Activated T-helper 2 cell treated with anti-CD3 and anti-CD28 coated beads, Interferon-gamma antibody, Interleukin-2, Interleukin-4, amounts not matched to agents 10 μg/mL and 5 μg/mL and 100 μg/mL, durations not matched to agents 14 hours and 24 hours and 36 hours (primary cell): ENCODE data around the gene PXDN. TPM values are rescaled to one million over a fixed set of nuclear protein-coding genes. Genes with fewer than 3 reads are reported as not detected.

Experiments
- DNase-seq: peaks from one replicate; pipeline ENCODE4 v3.0.0; 2021; ENCODE audit warnings: low spot score
- H3K27ac Mint-ChIP-seq: one replicate; pipeline ENCODE4 v1.8.0; 2021; ENCODE audit warnings: mixed read lengths
- H3K27me3 Mint-ChIP-seq: one replicate; pipeline ENCODE4 v1.8.0; 2021; ENCODE audit warnings: low read depth, mixed read lengths
- H3K36me3 Mint-ChIP-seq: one replicate; pipeline ENCODE4 v1.8.0; 2021; ENCODE audit warnings: low read depth, mixed read lengths
- H3K4me1 Mint-ChIP-seq: one replicate; pipeline ENCODE4 v1.8.0; 2021; ENCODE audit warnings: low read depth, mixed read lengths
- H3K4me3 Mint-ChIP-seq: one replicate; pipeline ENCODE4 v1.8.0; 2021; ENCODE audit warnings: low read depth, mild to moderate bottlenecking, moderate library complexity, mixed read lengths
- H3K9me3 Mint-ChIP-seq: one replicate; pipeline ENCODE4 v1.8.0; 2021; ENCODE audit warnings: mixed read lengths
- intact Hi-C: fragments of 100-400 bp; cut with micrococcal nuclease; formaldehyde crosslinking; loops from one replicate; pipeline ENCODE4 v1.15.1; 2023
- total RNA-seq: library from RNA; stranded (reverse); gene quantifications from 2 replicates; pipeline ENCODE4 v1.2.3, GENCODE V29; 2022

The PXDN gene
- total RNA-seq, 1 donor from 2014 or later, result 2.0 TPM

GRCh38 chr2:1678609-1679008, 65.7 kb downstream of the PXDN start:
- Mint-ChIP-seq H3K36me3 (no peaks in the 10 kb centered on the region), H3K27ac (no peak overlapping the region), H3K4me3 (no peak overlapping the region), H3K9me3 (no peaks in the 10 kb centered on the region), H3K27me3 (no peaks in the 10 kb centered on the region), H3K4me1 (no peaks in the 10 kb centered on the region)
- intact Hi-C loops, result no loop called here
- no peak for DNase-seq

- Mint-ChIP-seq H3K36me3 (no peaks in the 10 kb centered on the region), H3K9me3 (no peaks in the 10 kb centered on the region), H3K4me3 (no peak overlapping the region), H3K27ac (no peak overlapping the region), H3K27me3 (no peaks in the 10 kb centered on the region), H3K4me1 (no peaks in the 10 kb centered on the region)
- intact Hi-C loops, result no loop called here
- no peak for DNase-seq
Observed at GRCh38 chr2:1677821-1678165, 66.5 kb downstream of the PXDN start.

- H3K36me3 Mint-ChIP-seq, result no peaks in the 10 kb centered on the region
- H3K4me3 Mint-ChIP-seq, result no peak overlapping the region
- intact Hi-C loops, result no loop called here
- no peak for DNase-seq
- H3K4me1 Mint-ChIP-seq, result no peaks in the 10 kb centered on the region
- no peaks in the 10 kb centered on the region for H3K9me3 Mint-ChIP-seq
- no peaks in the 10 kb centered on the region for H3K27me3 Mint-ChIP-seq
- H3K27ac Mint-ChIP-seq, result no peak overlapping the region
Observed at GRCh38 chr2:1676913-1677820, 67.1 kb downstream of the PXDN start.

GRCh38 chr2:1676091-1676912, 68.0 kb downstream of the PXDN start:
- intact Hi-C loops, result no loop called here
- Mint-ChIP-seq H3K36me3 (no peaks in the 10 kb centered on the region), H3K4me3 (no peak overlapping the region), H3K27ac (no peak overlapping the region), H3K27me3 (no peaks in the 10 kb centered on the region), H3K4me1 (no peaks in the 10 kb centered on the region), H3K9me3 (no peaks in the 10 kb centered on the region)
- DNase-seq, result no peak

GRCh38 chr2:1675633-1676032, 68.7 kb downstream of the PXDN start:
- Mint-ChIP-seq H3K27me3 (no peaks in the 10 kb centered on the region), H3K36me3 (no peaks in the 10 kb centered on the region), H3K9me3 (no peaks in the 10 kb centered on the region), H3K4me3 (no peak overlapping the region), H3K27ac (no peak overlapping the region), H3K4me1 (no peaks in the 10 kb centered on the region)
- no peak for DNase-seq
- intact Hi-C loops, result no loop called here

DNA sequence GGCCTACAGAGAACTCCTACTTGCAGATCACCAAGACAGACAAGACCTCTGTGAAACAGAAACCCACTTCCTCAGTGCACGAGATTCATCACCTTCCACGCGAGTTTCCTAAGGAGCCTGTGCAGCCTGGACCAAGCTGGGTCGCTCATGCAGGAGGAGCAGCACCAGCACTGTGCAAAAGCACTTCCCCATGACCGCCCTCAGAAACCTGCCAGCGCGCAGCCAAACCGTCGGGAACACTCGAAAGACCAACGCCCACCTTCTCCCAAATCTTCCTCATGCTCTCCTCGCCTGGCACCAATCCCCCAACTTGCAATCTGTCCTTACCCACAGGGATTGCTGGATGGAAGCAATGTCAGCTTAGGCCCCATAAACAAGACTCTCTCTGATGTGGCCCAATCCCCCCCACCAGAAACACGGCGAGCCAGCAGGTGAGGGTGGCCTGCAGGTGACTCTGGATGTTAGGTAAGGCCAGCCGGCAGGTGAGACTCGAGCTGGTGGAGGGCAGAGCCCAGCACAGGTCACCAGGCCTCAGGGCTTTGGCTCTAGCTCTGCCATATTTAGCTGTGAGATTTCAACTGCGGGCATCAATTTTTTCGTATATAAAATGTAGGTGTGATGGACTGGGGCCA, 69.4 kb downstream of the PXDN start:
- H3K27me3 Mint-ChIP-seq, result no peaks in the 10 kb centered on the region
- H3K27ac Mint-ChIP-seq, result no peak overlapping the region
- H3K4me1 Mint-ChIP-seq, result no peaks in the 10 kb centered on the region
- H3K4me3 Mint-ChIP-seq, result no peak overlapping the region
- DNase-seq, result no peak
- H3K9me3 Mint-ChIP-seq, result no peaks in the 10 kb centered on the region
- intact Hi-C loops, result no loop called here
- no peaks in the 10 kb centered on the region for H3K36me3 Mint-ChIP-seq

DNA sequence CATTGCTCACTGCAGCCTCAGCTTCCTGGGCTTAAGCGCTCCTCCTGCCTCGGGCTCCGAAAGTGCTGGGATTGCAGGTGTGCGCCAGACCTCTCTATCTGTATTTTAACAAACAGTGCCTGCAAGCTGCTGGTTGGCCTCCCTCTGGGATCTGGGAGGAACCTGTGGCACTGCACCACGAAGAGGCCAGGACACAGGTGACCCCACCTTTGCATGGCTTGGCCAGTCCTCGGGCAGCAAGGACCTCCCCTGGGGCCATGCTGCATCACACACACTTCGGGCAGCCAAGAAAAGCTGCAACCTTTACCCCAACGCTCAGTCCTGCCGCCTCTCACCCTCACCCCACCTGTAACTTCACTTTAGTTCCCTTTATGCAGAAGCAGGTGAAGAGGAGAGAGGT, 70.0 kb downstream of the PXDN start:
- no peaks in the 10 kb centered on the region for H3K9me3 Mint-ChIP-seq
- H3K27ac Mint-ChIP-seq, result no peak overlapping the region
- no peak overlapping the region for H3K4me3 Mint-ChIP-seq
- H3K27me3 Mint-ChIP-seq, result no peaks in the 10 kb centered on the region
- no peaks in the 10 kb centered on the region for H3K4me1 Mint-ChIP-seq
- DNase-seq, result no peak
- H3K36me3 Mint-ChIP-seq, result no peaks in the 10 kb centered on the region
- intact Hi-C loops, result no loop called here

DNA sequence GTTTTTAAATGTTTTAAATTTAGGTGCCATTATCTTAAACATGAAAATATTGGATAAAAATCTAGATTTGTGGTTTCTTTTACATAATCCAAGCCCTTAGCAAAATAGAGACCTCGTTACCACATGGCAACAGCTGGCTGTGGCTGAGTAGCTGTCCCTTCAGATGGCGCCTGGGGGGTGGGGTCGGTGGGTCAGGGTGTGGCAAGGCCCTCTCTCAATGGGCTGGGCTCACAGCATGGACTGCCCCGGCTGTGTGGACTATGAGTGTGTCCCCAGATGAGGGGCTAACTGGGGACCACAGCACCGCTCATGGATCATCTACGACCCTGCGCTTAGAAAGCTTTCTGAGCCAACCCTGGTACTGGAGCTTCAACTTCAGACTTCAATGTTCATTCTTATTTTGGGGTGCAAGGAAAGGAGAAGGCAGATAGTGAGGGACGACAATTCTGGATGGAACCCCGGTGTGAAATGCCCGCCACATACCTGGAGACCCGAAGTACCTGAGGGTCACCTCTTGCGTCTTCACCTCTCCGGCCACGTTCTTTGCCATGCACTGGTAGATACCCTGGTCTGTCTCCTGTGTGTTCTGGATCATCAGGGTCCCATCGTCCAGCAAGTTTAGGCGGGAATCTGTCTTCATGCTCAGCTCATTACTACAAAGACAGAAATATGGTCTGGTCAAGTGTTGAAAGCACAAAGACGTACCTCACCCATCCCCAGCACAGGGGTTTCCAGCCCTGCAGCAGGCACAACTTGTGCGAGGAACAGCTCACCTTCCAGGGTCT, 71.0 kb downstream of the PXDN start:
- Mint-ChIP-seq H3K27ac (no peak overlapping the region), H3K27me3 (no peaks in the 10 kb centered on the region), H3K4me3 (no peak overlapping the region), H3K9me3 (no peaks in the 10 kb centered on the region), H3K36me3 (no peaks in the 10 kb centered on the region), H3K4me1 (no peaks in the 10 kb centered on the region)
- intact Hi-C loops, result no loop called here
- DNase-seq, result no peak

GRCh38 chr2:1672738-1673137, 71.6 kb downstream of the PXDN start:
- intact Hi-C loops, result no loop called here
- Mint-ChIP-seq H3K9me3 (no peaks in the 10 kb centered on the region), H3K4me3 (no peak overlapping the region), H3K27ac (no peak overlapping the region), H3K36me3 (no peaks in the 10 kb centered on the region), H3K4me1 (no peaks in the 10 kb centered on the region), H3K27me3 (no peaks in the 10 kb centered on the region)
- DNase-seq, result no peak

DNA sequence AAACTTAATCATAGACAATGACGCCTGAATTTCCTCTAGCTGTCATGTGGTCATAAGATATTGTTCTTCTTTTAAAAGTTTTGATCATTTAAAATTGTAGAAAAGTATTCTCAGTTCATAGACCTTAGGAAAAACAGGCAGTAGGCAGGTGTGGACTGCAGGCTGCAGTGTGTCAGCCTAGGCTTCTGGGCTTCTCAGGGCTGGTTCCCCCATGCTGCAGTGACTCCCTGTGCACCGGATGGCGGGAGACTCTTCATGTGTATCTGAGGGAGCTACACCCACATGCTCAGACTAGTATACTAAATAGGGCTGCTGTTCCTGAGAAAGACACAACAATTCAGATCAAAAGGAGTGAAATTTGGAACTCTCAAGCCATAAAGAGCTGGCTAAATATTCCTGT, 72.4 kb downstream of the PXDN start:
- intact Hi-C loops, result no loop called here
- H3K27ac Mint-ChIP-seq, result no peak overlapping the region
- H3K9me3 Mint-ChIP-seq, result no peaks in the 10 kb centered on the region
- no peaks in the 10 kb centered on the region for H3K36me3 Mint-ChIP-seq
- H3K27me3 Mint-ChIP-seq, result no peaks in the 10 kb centered on the region
- no peaks in the 10 kb centered on the region for H3K4me1 Mint-ChIP-seq
- no peak overlapping the region for H3K4me3 Mint-ChIP-seq
- no peak for DNase-seq

DNA sequence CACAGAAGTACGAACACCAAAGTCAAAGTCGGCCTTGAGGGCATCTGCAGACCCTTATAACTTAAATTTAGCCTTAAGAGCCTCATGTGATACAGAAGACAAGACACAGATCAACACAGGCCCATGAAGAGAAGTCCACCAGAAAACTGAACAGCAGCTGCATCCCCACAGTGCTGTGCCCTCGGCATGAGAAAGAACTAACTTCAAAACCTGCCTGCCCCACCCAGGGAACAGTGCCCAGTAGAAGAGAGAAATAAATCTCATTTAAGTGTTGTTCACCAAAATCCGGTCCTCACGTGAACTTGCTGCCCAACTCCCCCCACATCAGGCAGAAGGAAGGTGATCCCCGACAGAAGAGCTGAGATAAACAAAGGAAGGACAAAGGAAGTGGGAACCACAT, 73.7 kb downstream of the PXDN start:
- intact Hi-C loops, result no loop called here
- Mint-ChIP-seq H3K36me3 (no peaks in the 10 kb centered on the region), H3K4me1 (no peaks in the 10 kb centered on the region), H3K27ac (no peak overlapping the region), H3K27me3 (no peaks in the 10 kb centered on the region), H3K4me3 (no peak overlapping the region), H3K9me3 (no peaks in the 10 kb centered on the region)
- no peak for DNase-seq

DNA sequence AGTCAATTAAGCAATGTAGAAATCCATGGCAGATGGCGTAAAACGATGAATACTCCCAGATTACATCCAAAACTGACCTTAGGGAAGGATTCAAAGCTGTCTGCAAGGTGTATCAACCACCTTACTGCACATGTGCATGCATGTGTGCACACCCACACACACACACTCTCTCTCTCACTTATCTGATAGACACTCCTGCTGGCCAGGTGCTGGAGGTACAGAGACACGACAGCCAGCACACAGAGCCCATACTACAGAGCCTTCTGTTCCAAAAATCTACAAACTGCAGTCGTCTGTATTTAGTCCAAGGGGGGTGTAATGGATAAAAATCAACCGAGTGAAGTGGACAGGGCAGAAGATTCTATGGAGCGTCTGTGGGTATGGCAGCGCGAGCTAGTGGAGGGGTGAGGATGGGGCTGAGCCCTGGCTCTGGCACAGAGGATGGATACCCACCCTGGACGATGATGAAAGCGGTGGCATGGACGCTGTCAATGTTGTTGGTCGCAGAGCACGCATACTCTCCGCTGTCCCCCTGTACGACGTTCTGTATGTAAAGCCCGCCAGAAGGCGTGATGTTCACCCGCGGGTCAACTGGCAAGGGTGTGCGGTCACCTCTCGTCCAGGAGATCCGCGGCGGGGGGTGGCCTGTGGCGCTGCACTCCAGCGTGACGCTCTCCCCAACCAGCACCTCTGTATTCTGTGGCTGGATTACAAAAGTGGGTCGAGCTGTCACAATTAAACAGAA, 78.4 kb downstream of the PXDN start:
- H3K4me3 Mint-ChIP-seq, result no peak overlapping the region

More for the DNA sequence above, 78.4 kb downstream of the PXDN start:
- no peak for DNase-seq
- no peaks in the 10 kb centered on the region for H3K27me3 Mint-ChIP-seq
- H3K36me3 Mint-ChIP-seq, result no peaks in the 10 kb centered on the region
- intact Hi-C loops, result no loop called here
- H3K27ac Mint-ChIP-seq, result no peak overlapping the region
- no peaks in the 10 kb centered on the region for H3K4me1 Mint-ChIP-seq
- H3K9me3 Mint-ChIP-seq, result no peaks in the 10 kb centered on the region
